Cardiac muscle cell (in vitro differentiated cells and primary cell): Measurements from ENCODE around the gene CDH5. TPM values are rescaled to one million over a fixed set of nuclear protein-coding genes. Genes with fewer than 3 reads are reported as not detected.

Experiments used
- DNase-seq, 2 donors: peaks; one replicate each; pipeline versions ENCODE4 v3.0.0 to v3.0.0-alpha.2; 2010 to 2017; ENCODE audit warnings: low read depth in 1 of 2, low spot score in 1 of 2
- H3K27ac ChIP-seq: fragments of 200-600 bp; sonication (generic); 2 replicates; pipeline ENCODE4 v1.5.1; 2016
- H3K27me3 ChIP-seq: fragments of 200-600 bp; sonication (generic); 2 replicates; pipeline ENCODE4 v1.6.0; 2016; ENCODE audit warnings: control low read depth
- H3K36me3 ChIP-seq: fragments of 200-600 bp; sonication (generic); 2 replicates; pipeline ENCODE4 v1.5.1; 2016; ENCODE audit warnings: control low read depth
- H3K4me1 ChIP-seq: fragments of 200-600 bp; sonication (generic); 2 replicates; pipeline ENCODE4 v1.8.1; 2017; ENCODE audit warnings: low read depth, mild to moderate bottlenecking, mixed run types
- H3K4me3 ChIP-seq: fragments of 200-600 bp; sonication (generic); 2 replicates; pipeline ENCODE4 v1.5.1; 2016; ENCODE audit warnings: mild to moderate bottlenecking
- H3K9me3 ChIP-seq: fragments of 200-600 bp; sonication (generic); 2 replicates; pipeline ENCODE4 v1.5.1; 2017; ENCODE audit warnings: low read depth, mild to moderate bottlenecking, control low read depth
- polyA plus RNA-seq: library from polyadenylated mRNA; unstranded; fragments of >200 nt; fragmentation: Nextera tagmentation; extraction: Ambion mirVana; gene quantifications from 2 replicates; pipeline ENCODE4 v1.2.1, GENCODE V29; 2016
- total RNA-seq: library from RNA; depleted of rRNA; stranded (reverse); fragments of >200 nt; gene quantifications from 2 replicates; pipeline ENCODE4 v1.2.3, GENCODE V29; 2016
- TF ChIP-seq, protein P1 (sequence below): IDR thresholded peaks from 2 replicates; pipeline ENCODE4 v1.5.1; 2012; ENCODE audit warnings: low read depth, mild to moderate bottlenecking, low read length

CDH5 gene
- total RNA-seq (0.88 and 4.1 TPM in 2 replicates), polyA plus RNA-seq (1.1 and 5.6 TPM in 2 replicates)

GRCh38 chr16:66366433-66367299, at the start of gene CDH5:
TSS of gene CDH5 (plus strand) at chr16:66366691. CDS start at chr16:66379338, 12,647 bp downstream.
- H3K27ac ChIP-seq, result no peak within 1 kb of the TSS
- H3K9me3 ChIP-seq, result no peaks in the 10 kb centered on the region
- H3K4me3 ChIP-seq, result no peak within 1 kb of the TSS
- no peaks in the 10 kb centered on the region for H3K36me3 ChIP-seq
- H3K4me1 ChIP-seq, result no peaks in the 10 kb centered on the region
- no peaks in the 10 kb centered on the region for H3K27me3 ChIP-seq
- DNase-seq, result peak in 1 of 2 donors; percentile 86
- TF ChIP-seq, protein P1, sequence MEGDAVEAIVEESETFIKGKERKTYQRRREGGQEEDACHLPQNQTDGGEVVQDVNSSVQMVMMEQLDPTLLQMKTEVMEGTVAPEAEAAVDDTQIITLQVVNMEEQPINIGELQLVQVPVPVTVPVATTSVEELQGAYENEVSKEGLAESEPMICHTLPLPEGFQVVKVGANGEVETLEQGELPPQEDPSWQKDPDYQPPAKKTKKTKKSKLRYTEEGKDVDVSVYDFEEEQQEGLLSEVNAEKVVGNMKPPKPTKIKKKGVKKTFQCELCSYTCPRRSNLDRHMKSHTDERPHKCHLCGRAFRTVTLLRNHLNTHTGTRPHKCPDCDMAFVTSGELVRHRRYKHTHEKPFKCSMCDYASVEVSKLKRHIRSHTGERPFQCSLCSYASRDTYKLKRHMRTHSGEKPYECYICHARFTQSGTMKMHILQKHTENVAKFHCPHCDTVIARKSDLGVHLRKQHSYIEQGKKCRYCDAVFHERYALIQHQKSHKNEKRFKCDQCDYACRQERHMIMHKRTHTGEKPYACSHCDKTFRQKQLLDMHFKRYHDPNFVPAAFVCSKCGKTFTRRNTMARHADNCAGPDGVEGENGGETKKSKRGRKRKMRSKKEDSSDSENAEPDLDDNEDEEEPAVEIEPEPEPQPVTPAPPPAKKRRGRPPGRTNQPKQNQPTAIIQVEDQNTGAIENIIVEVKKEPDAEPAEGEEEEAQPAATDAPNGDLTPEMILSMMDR, result no peak

- Histone ChIP-seq H3K4me1 (no peaks in the 10 kb centered on the region), H3K27me3 (peaks cover 27% of the 10 kb centered on the region), H3K9me3 (no peaks in the 10 kb centered on the region), H3K36me3 (no peaks in the 10 kb centered on the region), H3K27ac (no peak overlapping the region), H3K4me3 (no peak overlapping the region)
- TF ChIP-seq, protein P1, result no peak
- no peak for DNase-seq
These were observed 48.0 kb upstream of the CDH5 start for GRCh38 chr16:66318505-66318904.

- Histone ChIP-seq H3K4me3 (no peak overlapping the region), H3K9me3 (no peaks in the 10 kb centered on the region), H3K4me1 (no peaks in the 10 kb centered on the region), H3K36me3 (no peaks in the 10 kb centered on the region), H3K27me3 (peaks cover 27% of the 10 kb centered on the region), H3K27ac (no peak overlapping the region)
- DNase-seq, result no peak
- TF ChIP-seq, protein P1, result no peak
These were observed 45.7 kb upstream of the CDH5 start for GRCh38 chr16:66320774-66321173.

- Histone ChIP-seq H3K9me3 (no peaks in the 10 kb centered on the region), H3K4me1 (no peaks in the 10 kb centered on the region), H3K36me3 (no peaks in the 10 kb centered on the region), H3K27ac (no peak overlapping the region), H3K27me3 (peaks cover 25% of the 10 kb centered on the region), H3K4me3 (no peak overlapping the region)
- TF ChIP-seq, protein P1, result no peak
- DNase-seq, result no peak
These were observed 44.3 kb upstream of the CDH5 start for GRCh38 chr16:66322174-66322573.

- Histone ChIP-seq H3K9me3 (no peaks in the 10 kb centered on the region), H3K27ac (no peak overlapping the region), H3K4me1 (no peaks in the 10 kb centered on the region), H3K36me3 (no peaks in the 10 kb centered on the region), H3K27me3 (peaks cover 16% of the 10 kb centered on the region), H3K4me3 (no peak overlapping the region)
- peak; percentile 32 to 48 for DNase-seq
- TF ChIP-seq, protein P1, result peak; percentile 29
These were observed 41.5 kb upstream of the CDH5 start for GRCh38 chr16:66324815-66325515.
